SK-N-SH treated with all-trans-retinoic acid at 6 μM for 48 hours (cell line): Measurements from ENCODE around the gene TPO.

Source experiments
- RARB ChIP-seq: fragments of 250-450 bp; sonication (Bioruptor Pico); IDR thresholded peaks from 2 replicates; pipeline ENCODE4 v1.8.0; 2021; ENCODE audit warnings: mild to moderate bottlenecking, moderate library complexity
- ZFP3 ChIP-seq: fragments of 250-450 bp; sonication (Bioruptor Pico); IDR thresholded peaks from 2 replicates; pipeline ENCODE4 v1.5.0; 2020; ENCODE audit warnings: mild to moderate bottlenecking, moderate library complexity
- TF ChIP-seq, protein P1 (sequence below): fragments of 250-450 bp; sonication (Bioruptor Pico); IDR thresholded peaks from 2 replicates; pipeline ENCODE4 v1.5.1; 2021; ENCODE audit warnings: mild to moderate bottlenecking, moderate library complexity

GRCh38 chr2:1438972-1439371, 25.7 kb downstream of the TPO start:
- TF ChIP-seq RARB (CRISPR knock-in tag) (no peak), ZFP3 (CRISPR knock-in tag) (no peak)
- TF ChIP-seq, protein P1, sequence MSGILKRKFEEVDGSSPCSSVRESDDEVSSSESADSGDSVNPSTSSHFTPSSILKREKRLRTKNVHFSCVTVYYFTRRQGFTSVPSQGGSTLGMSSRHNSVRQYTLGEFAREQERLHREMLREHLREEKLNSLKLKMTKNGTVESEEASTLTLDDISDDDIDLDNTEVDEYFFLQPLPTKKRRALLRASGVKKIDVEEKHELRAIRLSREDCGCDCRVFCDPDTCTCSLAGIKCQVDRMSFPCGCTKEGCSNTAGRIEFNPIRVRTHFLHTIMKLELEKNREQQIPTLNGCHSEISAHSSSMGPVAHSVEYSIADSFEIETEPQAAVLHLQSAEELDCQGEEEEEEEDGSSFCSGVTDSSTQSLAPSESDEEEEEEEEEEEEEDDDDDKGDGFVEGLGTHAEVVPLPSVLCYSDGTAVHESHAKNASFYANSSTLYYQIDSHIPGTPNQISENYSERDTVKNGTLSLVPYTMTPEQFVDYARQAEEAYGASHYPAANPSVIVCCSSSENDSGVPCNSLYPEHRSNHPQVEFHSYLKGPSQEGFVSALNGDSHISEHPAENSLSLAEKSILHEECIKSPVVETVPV (CRISPR knock-in tag), result no peak
